Heart left ventricle (tissue), 16 donors: Measurements from ENCODE around the gene LARP7. TPM values are rescaled to one million over a fixed set of nuclear protein-coding genes. Genes with fewer than 3 reads are reported as not detected.

Source experiments
- ATAC-seq, 4 donors: fragments of 200-7000 bp; cut with Tn5 transposase; one replicate each; pipeline ENCODE4 v1.9.1; 2020 to 2022; ENCODE audit warnings: moderate library complexity in 4 of 4, mild to moderate bottlenecking in 3 of 4, moderate number of reproducible peaks in 1 of 4
- DNase-seq, 5 donors: peaks; one replicate each; pipeline ENCODE4 v3.0.0-alpha.2; 2020
- H3K27ac ChIP-seq, 12 donors: fragments of 200-600 bp; sonication (generic) in 4 of 12; one replicate each; pipeline versions ENCODE4 v1.5.0 to v1.8.0; 2016 to 2022; ENCODE audit warnings: mild to moderate bottlenecking in 2 of 12
- H3K27me3 ChIP-seq, 9 donors: fragments of 200-600 bp; sonication (generic) in 2 of 9; one replicate each; pipeline versions ENCODE4 v1.5.1 to v1.8.0; 2016 to 2022; ENCODE audit warnings: mild to moderate bottlenecking in 3 of 9
- H3K36me3 ChIP-seq, 9 donors: fragments of 200-600 bp; sonication (generic) in 2 of 9; one replicate each; pipeline versions ENCODE4 v1.5.0 to v1.8.0; 2018 to 2022; ENCODE audit warnings: mild to moderate bottlenecking in 2 of 9
- H3K4me1 ChIP-seq, 12 donors: fragments of 200-600 bp; sonication (generic) in 4 of 12; one replicate each; pipeline versions ENCODE4 v1.5.0 to v1.8.0; 2016 to 2022; ENCODE audit warnings: mild to moderate bottlenecking in 3 of 12
- H3K4me3 ChIP-seq, 12 donors: fragments of 200-600 bp; sonication (generic) in 4 of 12; one replicate each; pipeline versions ENCODE4 v1.5.0 to v1.8.0; 2017 to 2022; ENCODE audit warnings: mild to moderate bottlenecking in 9 of 12, moderate library complexity in 4 of 12
- H3K9me3 ChIP-seq, 12 donors: fragments of 200-600 bp; sonication (generic) in 4 of 12; one replicate each; pipeline versions ENCODE4 v1.5.0 to v1.8.0; 2016 to 2022; ENCODE audit warnings: mild to moderate bottlenecking in 1 of 12
- POLR2A ChIP-seq, 2 donors: fragments of 450-650 bp; IDR thresholded peaks; one replicate each; pipeline ENCODE4 v1.6.1; 2017; ENCODE audit warnings: antibody characterized with exemption in 2 of 2, mild to moderate bottlenecking in 2 of 2, moderate library complexity in 2 of 2
- WGBS, 4 donors: extraction: QIAGEN DNeasy Blood & Tissue Kit in 2 of 4; methylation state at CpG; one replicate each; pipeline versions ENCODE4 v1.1.5 to v1.1.7; 2013 to 2018; 5-methylcytosine and 5-hydroxymethylcytosine counted together
- intact Hi-C, 10 donors: fragments of 100-400 bp; cut with DNase I; formaldehyde crosslinking; loops; one replicate each; pipeline versions ENCODE4 v1.11.1 to v1.14.2; 2022
- polyA plus RNA-seq, 2 donors: library from polyadenylated mRNA; stranded (reverse); fragments of 200-250 nt; gene quantifications; one replicate each; pipeline ENCODE4 v1.2.3, GENCODE V29; 2013
- total RNA-seq, 9 donors: library from RNA; depleted of rRNA in 2 of 9; stranded (reverse); fragments of >200 nt in 2 of 9; fragmentation: NEBNext Ultra II Directional in 3 of 9; extraction: Animal tissue kit (Norgen Biotek cat#: 25700) in 3 of 9; gene quantifications; one replicate each; pipeline versions ENCODE4 v1.1.0 to v1.2.4, GENCODE V29; 2016 to 2023
- TF ChIP-seq, protein P1 (sequence below), 12 donors: fragments of 200-600 bp; sonication (generic) in 4 of 12; IDR thresholded peaks; one replicate each; pipeline versions ENCODE4 v1.5.0 to v1.8.0; 2018 to 2022; ENCODE audit warnings: antibody characterized with exemption in 12 of 12, mild to moderate bottlenecking in 5 of 12
- donor health status: ischemic (EF 13 %, LVEDD 7.1; RV severe dilation, severe dysfunction).
- donor health status: healthy with polysubstance abuse.
- donor health status: DM: no; HTN: yes; CAD: no.
- donor health status: DM: no; HTN: no; CAD: no.
- donor health status: ischemic (EF 25% LVEDD 6.9; RV normal size, moderate dysfunction).
- donor health status: ischemic (EF 25% LVEDD 5.7; RV mildly dilated, moderate dysfunction).
- donor health status: healthy.
- donor health status: DM: yes; HTN: yes; CAD: no.
- donor health status: ischemic (EF 35%, LVEDD 5.7; RV mildly dilated, moderate dysfunction).
- donor health status: nonischemic (EF 11% LVEDD 7.7; RV severe dilation, severe dysfunction).
- donor health status: DM: yes; HTN: yes; CAD: no.
- donor health status: PGD.
- donor health status: ischemic (EF 29% LVEDD 5.4; RV normal size, mild dysfunction).
- donor health status: nonischemic (EF 23%, LVEDD 6.1; RV moderate dilation, normal function).

Gene LARP7
- total and polyA plus RNA-seq, 11 donors: 43.0 to 73.0 (median 50.3) TPM

DNA sequence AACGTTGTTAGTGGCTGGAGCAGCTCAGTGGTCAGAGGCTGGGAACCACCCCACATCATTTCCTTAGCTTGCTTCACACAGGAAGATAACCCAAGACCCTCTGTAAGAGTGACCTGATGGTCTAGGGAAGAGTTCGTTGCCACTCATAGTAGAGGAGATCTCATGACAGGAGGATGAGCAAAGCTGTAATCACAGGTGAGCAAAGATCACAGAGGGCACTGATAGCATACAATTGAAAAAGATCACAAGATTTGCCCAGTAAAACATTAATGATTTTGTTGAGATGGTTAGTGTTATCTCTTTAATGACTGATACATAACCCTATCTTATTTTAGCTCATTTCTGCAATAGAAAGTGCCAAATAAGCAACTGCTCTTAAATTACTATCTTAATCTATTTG is 44.1 kb downstream of the LARP7 start:
- Histone ChIP-seq H3K27me3 (no peaks in the 10 kb centered on the region), H3K4me3 (no peak overlapping the region), H3K36me3 (no peaks in the 10 kb centered on the region), H3K27ac (no peak overlapping the region), H3K4me1 (peaks cover 0 to 6% (median 0%) of the 10 kb centered on the region in 12 donors), H3K9me3 (no peaks in the 10 kb centered on the region)
- 45 to 74% (median 63%) methylated on average over 2 of the region's 2 CpGs for WGBS, 4 donors
- no peak for DNase-seq
- intact Hi-C loops: no loop called here
- ATAC-seq: no peak
- TF ChIP-seq, protein P1, sequence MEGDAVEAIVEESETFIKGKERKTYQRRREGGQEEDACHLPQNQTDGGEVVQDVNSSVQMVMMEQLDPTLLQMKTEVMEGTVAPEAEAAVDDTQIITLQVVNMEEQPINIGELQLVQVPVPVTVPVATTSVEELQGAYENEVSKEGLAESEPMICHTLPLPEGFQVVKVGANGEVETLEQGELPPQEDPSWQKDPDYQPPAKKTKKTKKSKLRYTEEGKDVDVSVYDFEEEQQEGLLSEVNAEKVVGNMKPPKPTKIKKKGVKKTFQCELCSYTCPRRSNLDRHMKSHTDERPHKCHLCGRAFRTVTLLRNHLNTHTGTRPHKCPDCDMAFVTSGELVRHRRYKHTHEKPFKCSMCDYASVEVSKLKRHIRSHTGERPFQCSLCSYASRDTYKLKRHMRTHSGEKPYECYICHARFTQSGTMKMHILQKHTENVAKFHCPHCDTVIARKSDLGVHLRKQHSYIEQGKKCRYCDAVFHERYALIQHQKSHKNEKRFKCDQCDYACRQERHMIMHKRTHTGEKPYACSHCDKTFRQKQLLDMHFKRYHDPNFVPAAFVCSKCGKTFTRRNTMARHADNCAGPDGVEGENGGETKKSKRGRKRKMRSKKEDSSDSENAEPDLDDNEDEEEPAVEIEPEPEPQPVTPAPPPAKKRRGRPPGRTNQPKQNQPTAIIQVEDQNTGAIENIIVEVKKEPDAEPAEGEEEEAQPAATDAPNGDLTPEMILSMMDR (IDR thresholded peaks at IDR 0.05): no peak
- no peak for TF ChIP-seq POLR2A (IDR thresholded peaks at IDR 0.05)

DNA sequence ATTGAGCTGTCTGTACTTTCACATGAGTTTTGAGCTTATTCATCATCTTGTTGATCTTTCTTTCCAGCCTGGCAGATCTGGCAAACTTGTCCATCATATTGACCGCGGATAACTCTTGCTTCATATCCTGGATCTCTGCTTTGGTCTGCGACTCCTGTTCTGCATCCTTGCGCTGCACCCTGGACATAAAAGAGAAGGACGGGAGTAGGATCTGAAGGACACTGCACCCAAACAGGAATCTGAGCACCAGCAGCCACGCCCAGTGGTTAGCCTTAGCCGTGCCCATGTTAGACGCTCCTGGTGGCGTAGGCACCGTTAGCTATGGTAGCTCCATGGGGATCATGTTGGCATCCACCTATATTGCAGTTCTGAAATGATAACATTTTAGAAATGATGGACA is 56.6 kb downstream of the LARP7 start:
- H3K4me3 ChIP-seq: no peak overlapping the region
- H3K27ac ChIP-seq: no peak overlapping the region
- no peaks in the 10 kb centered on the region for H3K4me1 ChIP-seq
- no peaks in the 10 kb centered on the region for H3K9me3 ChIP-seq
- no peaks in the 10 kb centered on the region for H3K36me3 ChIP-seq
- intact Hi-C loops: no loop called here
- TF ChIP-seq, protein P1 (IDR thresholded peaks at IDR 0.05): no peak
- TF ChIP-seq POLR2A (IDR thresholded peaks at IDR 0.05): no peak
- ATAC-seq (no peak), DNase-seq (no peak)
- WGBS, 4 donors: 89 to 93% (median 91%) methylated on average over 10 of the region's 10 CpGs
- H3K27me3 ChIP-seq: no peaks in the 10 kb centered on the region

DNA sequence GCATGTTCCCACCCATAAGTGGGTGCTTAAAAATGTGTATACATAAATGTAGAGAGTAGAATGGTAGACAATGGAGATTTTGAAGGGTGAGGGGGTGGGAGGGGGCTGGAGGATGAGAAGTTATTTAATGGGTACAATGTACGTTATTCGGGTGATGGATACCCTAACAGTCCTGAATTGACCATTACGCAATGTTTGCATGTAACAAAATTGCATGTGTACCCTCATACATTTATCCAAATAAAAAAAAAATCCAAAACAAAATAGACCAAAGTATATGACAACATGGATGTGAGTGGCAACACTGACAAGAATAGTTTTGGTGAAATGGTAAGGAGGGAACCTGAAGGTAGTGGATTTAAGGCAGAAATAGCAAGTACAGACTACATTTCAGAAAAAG is 63.7 kb downstream of the LARP7 start:
- H3K9me3 ChIP-seq: no peaks in the 10 kb centered on the region
- no peaks in the 10 kb centered on the region for H3K36me3 ChIP-seq
- no peak for DNase-seq
- 89 to 99% (median 94%) methylated on average over 3 of the region's 3 CpGs for WGBS, 4 donors
- ATAC-seq: no peak
- peaks cover 0 to 24% (median 4%) of the 10 kb centered on the region in 9 donors for H3K27me3 ChIP-seq
- no peak overlapping the region for H3K4me3 ChIP-seq
- no peak overlapping the region for H3K27ac ChIP-seq
- intact Hi-C loops: no loop called here
- no peak for TF ChIP-seq POLR2A (IDR thresholded peaks at IDR 0.05)
- TF ChIP-seq, protein P1 (IDR thresholded peaks at IDR 0.05): no peak
- peaks cover 0 to 10% (median 0%) of the 10 kb centered on the region in 12 donors for H3K4me1 ChIP-seq

DNA sequence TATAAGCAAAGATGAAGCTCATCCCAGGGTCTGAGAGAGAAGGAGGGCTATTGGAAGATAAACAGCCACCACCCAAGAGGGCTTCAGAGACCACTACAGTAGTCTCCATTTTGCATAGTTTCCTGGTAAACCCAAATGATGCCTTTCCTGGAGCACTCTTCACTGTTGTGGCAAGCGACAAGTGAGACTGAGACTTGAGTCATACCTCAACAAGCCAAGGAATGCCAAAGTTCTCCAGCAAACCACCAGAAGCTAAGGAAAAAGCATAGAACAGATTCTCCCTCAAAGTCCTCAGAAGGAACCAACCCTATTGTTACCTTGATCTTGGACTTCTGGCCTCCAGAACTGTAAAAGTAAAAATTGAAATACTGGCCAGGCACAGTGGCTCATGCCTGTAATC is 65.9 kb downstream of the LARP7 start:
- H3K36me3 ChIP-seq: no peaks in the 10 kb centered on the region
- no peaks in the 10 kb centered on the region for H3K9me3 ChIP-seq
- H3K27ac ChIP-seq: no peak overlapping the region

More for the DNA sequence above, 65.9 kb downstream of the LARP7 start:
- no peak for TF ChIP-seq POLR2A (IDR thresholded peaks at IDR 0.05)
- TF ChIP-seq, protein P1 (IDR thresholded peaks at IDR 0.05): no peak
- Histone ChIP-seq H3K4me1 (peaks cover 0 to 17% (median 4%) of the 10 kb centered on the region in 12 donors), H3K27me3 (peaks cover 0 to 40% (median 6%) of the 10 kb centered on the region in 9 donors), H3K4me3 (no peak overlapping the region)
- ATAC-seq: no peak
- intact Hi-C loops: no loop called here
- 87 to 95% (median 94%) methylated on average over 1 of the region's 1 CpG for WGBS, 4 donors
- no peak for DNase-seq
